ENCODE measurements around the gene PKP1.

PKP1 gene

DNA sequence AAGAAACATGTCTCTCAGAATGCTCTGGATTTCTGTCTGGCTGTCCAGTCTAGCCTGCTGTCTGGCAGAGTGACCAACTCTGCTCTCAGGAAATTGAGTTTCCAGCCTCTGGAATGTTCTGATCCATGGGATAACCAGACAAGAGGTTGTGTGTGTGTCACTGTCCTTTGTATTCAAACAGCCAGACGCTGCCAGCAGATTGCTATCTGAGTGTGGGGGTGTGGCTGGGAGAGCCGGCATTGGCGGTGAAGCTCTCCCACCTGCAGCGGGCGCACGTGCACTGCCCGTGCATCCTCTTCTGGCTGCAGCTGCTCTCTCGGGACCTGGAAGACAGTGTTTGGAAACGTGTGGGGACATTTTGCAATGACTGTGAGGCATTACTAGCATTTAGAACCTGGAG lies 26.1 kb downstream of the PKP1 start:
- H3K36me3 ChIP-seq (ENCODE audit: insufficient read depth) = no peaks in the 10 kb centered on the region
- no peak overlapping the region for H3K27ac ChIP-seq
- H2AFZ ChIP-seq (ENCODE audit: low read depth) = no peak overlapping the region
- H3K79me2 ChIP-seq (ENCODE audit: insufficient read depth, low read depth) = no peaks in the 10 kb centered on the region
- no peak overlapping the region for H3K4me3 ChIP-seq (IDR thresholded peaks at IDR 0.05; ENCODE audit: insufficient read depth, low read depth, low read length)
- peaks cover 34% of the 10 kb centered on the region for H3K4me1 ChIP-seq (ENCODE audit: low read depth, poor library complexity, severe bottlenecking)
- H4K20me1 ChIP-seq (ENCODE audit: insufficient read depth) = no peaks in the 10 kb centered on the region
- no peak overlapping the region for H3K9ac ChIP-seq
- no peak overlapping the region for H3K4me2 ChIP-seq
- TF ChIP-seq, protein P1, sequence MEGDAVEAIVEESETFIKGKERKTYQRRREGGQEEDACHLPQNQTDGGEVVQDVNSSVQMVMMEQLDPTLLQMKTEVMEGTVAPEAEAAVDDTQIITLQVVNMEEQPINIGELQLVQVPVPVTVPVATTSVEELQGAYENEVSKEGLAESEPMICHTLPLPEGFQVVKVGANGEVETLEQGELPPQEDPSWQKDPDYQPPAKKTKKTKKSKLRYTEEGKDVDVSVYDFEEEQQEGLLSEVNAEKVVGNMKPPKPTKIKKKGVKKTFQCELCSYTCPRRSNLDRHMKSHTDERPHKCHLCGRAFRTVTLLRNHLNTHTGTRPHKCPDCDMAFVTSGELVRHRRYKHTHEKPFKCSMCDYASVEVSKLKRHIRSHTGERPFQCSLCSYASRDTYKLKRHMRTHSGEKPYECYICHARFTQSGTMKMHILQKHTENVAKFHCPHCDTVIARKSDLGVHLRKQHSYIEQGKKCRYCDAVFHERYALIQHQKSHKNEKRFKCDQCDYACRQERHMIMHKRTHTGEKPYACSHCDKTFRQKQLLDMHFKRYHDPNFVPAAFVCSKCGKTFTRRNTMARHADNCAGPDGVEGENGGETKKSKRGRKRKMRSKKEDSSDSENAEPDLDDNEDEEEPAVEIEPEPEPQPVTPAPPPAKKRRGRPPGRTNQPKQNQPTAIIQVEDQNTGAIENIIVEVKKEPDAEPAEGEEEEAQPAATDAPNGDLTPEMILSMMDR (conservative IDR thresholded peaks at IDR 0.05; ENCODE audit: low read depth, low read length) = no peak
- no peaks in the 10 kb centered on the region for H3K27me3 ChIP-seq (ENCODE audit: insufficient read depth, low read depth)

DNA sequence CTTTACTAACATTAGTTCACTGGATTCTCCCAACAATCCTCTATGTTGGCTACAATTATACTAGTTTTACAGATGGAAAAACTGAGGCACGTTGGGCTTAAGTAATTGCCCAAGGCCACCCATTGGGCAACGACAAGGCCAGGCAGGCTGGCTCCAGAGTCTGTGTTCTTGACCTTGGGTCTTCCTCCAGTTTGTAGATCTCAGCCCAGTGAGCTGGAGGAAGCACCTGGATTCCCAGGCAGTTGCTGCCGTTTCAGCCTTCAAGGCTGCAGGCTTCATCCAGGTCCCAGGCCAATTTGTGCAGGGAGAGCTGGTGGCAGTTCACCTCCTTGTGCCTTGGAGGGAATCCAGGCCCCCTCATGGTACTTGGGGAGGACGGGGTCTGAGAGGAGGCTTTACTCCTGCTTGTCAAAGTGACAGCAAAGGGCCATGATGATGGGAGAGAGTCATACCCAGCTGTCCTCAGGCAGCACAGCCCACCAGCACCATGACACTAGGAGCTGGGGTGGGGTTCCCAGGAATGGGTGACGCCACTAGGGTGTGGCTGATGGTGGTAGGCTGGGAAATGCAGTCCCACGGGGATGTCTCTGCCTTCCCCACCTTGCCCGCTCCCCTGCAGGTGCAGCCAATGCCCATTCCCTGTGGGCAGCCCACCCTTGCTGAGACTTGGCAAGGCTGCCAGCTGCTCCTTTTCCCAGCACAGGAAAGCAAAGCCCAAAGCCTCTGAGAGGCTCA lies 27.1 kb downstream of the PKP1 start:
- H3K4me2 ChIP-seq = peak overlapping the region; percentile 61
- H3K27me3 ChIP-seq (ENCODE audit: insufficient read depth, low read depth) = no peaks in the 10 kb centered on the region
- H3K4me1 ChIP-seq (ENCODE audit: low read depth, poor library complexity, severe bottlenecking) = peaks cover 34% of the 10 kb centered on the region
- H3K79me2 ChIP-seq (ENCODE audit: insufficient read depth, low read depth) = no peaks in the 10 kb centered on the region
- no peaks in the 10 kb centered on the region for H3K36me3 ChIP-seq (ENCODE audit: insufficient read depth)
- no peak overlapping the region for H3K9ac ChIP-seq
- H3K4me3 ChIP-seq (IDR thresholded peaks at IDR 0.05; ENCODE audit: insufficient read depth, low read depth, low read length) = no peak overlapping the region
- TF ChIP-seq, protein P1 (conservative IDR thresholded peaks at IDR 0.05; ENCODE audit: low read depth, low read length) = no peak
- H4K20me1 ChIP-seq (ENCODE audit: insufficient read depth) = no peaks in the 10 kb centered on the region
- peak overlapping the region; percentile 48; the same call in 1 of the 2 replicates for H2AFZ ChIP-seq (ENCODE audit: low read depth)
- peak overlapping the region; percentile 74 for H3K27ac ChIP-seq

DNA sequence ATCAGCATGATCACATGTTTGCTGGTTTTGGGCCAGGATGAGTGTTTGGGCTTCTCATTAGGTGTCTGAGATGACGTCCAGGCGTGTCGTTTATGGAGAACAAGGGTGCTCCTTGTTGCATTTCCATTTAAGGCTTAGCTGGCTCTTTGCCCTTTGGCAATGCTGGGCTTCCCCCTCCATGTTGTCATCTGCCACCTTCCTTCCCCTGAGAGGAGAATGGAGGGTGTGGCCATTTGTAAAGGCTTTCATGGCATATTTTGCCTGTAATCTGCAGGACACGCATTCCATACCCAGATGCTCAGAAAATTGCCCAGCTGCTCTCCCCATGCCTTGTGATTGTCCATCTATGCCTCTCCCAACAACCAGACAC lies 27.7 kb downstream of the PKP1 start:
- H3K36me3 ChIP-seq (ENCODE audit: insufficient read depth) = no peaks in the 10 kb centered on the region
- peaks cover 34% of the 10 kb centered on the region for H3K4me1 ChIP-seq (ENCODE audit: low read depth, poor library complexity, severe bottlenecking)
- no peak overlapping the region for H3K4me3 ChIP-seq (IDR thresholded peaks at IDR 0.05; ENCODE audit: insufficient read depth, low read depth, low read length)
- peak overlapping the region; percentile 48; the same call in 1 of the 2 replicates for H2AFZ ChIP-seq (ENCODE audit: low read depth)
- H3K27ac ChIP-seq = peak overlapping the region; percentile 74
- H3K79me2 ChIP-seq (ENCODE audit: insufficient read depth, low read depth) = no peaks in the 10 kb centered on the region
- peak overlapping the region; percentile 61 for H3K4me2 ChIP-seq
- TF ChIP-seq, protein P1 (conservative IDR thresholded peaks at IDR 0.05; ENCODE audit: low read depth, low read length) = no peak
- H4K20me1 ChIP-seq (ENCODE audit: insufficient read depth) = no peaks in the 10 kb centered on the region
- no peak overlapping the region; the same call in 1 of the 2 replicates for H3K9ac ChIP-seq
- H3K27me3 ChIP-seq (ENCODE audit: insufficient read depth, low read depth) = no peaks in the 10 kb centered on the region

DNA sequence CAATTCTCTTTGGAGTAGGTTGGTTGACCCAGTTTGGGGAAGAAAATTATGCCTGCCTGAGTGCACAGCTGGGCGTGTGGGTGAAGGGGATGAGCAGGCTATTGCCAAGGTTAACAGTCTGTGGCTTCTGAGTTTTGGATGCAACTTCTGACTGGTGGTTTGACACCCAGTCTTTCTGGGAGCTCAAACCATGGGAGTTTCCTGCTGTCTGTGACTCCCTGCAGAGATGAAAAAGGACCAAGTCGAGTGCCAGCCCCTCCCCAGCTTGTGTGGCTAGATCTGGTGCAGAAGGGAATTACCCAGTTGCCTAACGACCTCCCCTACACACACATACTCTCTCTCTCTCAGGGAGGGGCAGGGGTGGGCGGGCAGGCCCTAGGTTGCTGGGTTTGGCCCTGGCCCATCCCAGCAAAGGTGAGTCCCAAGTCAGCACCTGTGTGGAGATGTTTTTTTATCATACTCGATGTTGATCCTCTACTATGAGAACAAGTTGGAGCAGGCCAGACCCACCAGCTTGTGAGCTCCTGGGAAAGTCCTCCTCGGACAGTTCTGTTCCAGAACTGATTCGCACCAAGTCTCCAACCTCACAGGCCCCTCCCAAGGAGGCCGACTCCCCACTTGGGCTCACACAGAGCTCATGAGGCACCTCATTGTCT lies 28.2 kb downstream of the PKP1 start:
- Histone ChIP-seq H2AFZ (ENCODE audit: low read depth) (peak overlapping the region; percentile 48), H3K27me3 (ENCODE audit: insufficient read depth, low read depth) (no peaks in the 10 kb centered on the region), H3K4me3 (IDR thresholded peaks at IDR 0.05; ENCODE audit: insufficient read depth, low read depth, low read length) (peak overlapping the region; percentile 34), H3K4me1 (ENCODE audit: low read depth, poor library complexity, severe bottlenecking) (peaks cover 34% of the 10 kb centered on the region), H3K9ac (peak overlapping the region; percentile 28; the same call in 1 of the 2 replicates), H3K79me2 (ENCODE audit: insufficient read depth, low read depth) (no peaks in the 10 kb centered on the region), H3K36me3 (ENCODE audit: insufficient read depth) (no peaks in the 10 kb centered on the region), H3K27ac (peak overlapping the region; percentile 74), H3K4me2 (peak overlapping the region; percentile 61), H4K20me1 (ENCODE audit: insufficient read depth) (no peaks in the 10 kb centered on the region)
- TF ChIP-seq, protein P1 (conservative IDR thresholded peaks at IDR 0.05; ENCODE audit: low read depth, low read length) = no peak

Data from KMS-11 (cell line).